ENCODE data around the gene FMO2.

Gene FMO2

GRCh38 chr1:171185091-171185490 lies at the start of gene FMO2:
Gene FMO2 (plus strand): TSS chr1:171185300. CDS start chr1:171185714, 414 bp downstream.
- no peak for DNase-seq (ENCODE audit: low read depth)
- no peak for TF ChIP-seq CTCF (IDR thresholded peaks at IDR 0.05; ENCODE audit: control insufficient read depth, insufficient read depth, low read depth, low read length, missing control alignments)
- H3K4me3 ChIP-seq (ENCODE audit: control insufficient read depth, low read depth, low read length): no peak within 1 kb of the TSS

DNA sequence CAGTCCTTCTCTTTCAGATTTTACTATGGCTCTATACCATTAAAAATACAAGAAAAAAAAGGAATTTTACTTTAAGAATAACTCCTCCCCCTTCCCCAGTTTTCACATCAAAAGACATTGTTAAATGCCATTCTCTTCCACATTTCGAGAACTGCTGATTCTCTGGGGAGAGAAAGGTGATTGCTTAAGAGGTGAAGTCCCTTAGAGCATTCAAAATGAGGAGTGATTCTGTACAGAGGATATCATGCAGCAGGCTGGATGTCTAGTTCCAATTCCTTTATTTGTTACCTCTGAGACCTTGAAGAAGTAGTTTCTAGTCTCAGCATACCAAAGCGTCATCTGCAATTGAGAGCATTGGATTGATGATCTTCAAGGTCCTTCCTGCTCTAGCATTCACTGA lies 47.5 kb upstream of the FMO2 start:
- no peak overlapping the region for H3K4me3 ChIP-seq (ENCODE audit: control insufficient read depth, low read depth, low read length)
- no peak for DNase-seq (ENCODE audit: low read depth)
- no peak for TF ChIP-seq CTCF (IDR thresholded peaks at IDR 0.05; ENCODE audit: control insufficient read depth, insufficient read depth, low read depth, low read length, missing control alignments)

DNA sequence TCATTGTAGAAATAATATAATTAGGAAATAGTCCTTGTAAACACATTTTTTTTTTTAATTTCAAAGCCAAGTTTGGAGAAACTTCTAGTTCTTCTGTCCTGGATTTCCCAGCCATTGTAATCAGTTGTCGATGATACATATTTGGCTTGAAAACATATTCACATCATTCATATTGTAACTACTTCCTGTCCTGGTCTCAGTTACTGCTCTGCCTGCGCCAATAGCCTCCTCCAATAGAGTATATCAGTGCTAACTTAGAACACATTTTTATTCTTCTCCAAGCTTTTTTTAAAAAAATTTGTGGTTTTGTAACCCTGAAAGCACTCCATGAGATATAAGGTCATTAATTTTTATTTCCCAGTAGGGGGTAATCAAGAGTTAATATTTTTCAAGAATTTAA lies 46.1 kb upstream of the FMO2 start:
- TF ChIP-seq CTCF (IDR thresholded peaks at IDR 0.05; ENCODE audit: control insufficient read depth, insufficient read depth, low read depth, low read length, missing control alignments): no peak
- DNase-seq (ENCODE audit: low read depth): no peak

DNA sequence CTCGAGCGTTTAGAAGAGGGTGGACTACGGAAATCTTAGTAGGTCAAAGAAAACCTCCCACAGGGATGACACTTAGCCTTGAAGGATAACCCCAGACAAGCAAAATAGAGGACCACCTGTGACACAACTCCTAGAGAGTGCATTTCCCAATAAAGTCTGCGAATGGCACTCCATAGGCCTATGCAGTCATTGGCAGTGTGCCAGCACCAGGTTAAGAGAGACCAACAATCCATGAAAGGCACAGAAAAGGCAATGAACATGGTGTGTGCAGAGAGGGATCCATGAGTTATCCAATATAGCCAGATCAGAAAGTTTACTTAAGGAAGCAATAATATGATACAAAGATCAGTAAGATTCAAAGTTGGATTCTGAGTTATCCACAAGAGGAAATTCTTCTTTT lies 45.2 kb upstream of the FMO2 start:
- no peak for DNase-seq (ENCODE audit: low read depth)
- H3K4me3 ChIP-seq (ENCODE audit: control insufficient read depth, low read depth, low read length): no peak overlapping the region
- no peak for TF ChIP-seq CTCF (IDR thresholded peaks at IDR 0.05; ENCODE audit: control insufficient read depth, insufficient read depth, low read depth, low read length, missing control alignments)

More for the DNA sequence above, 46.1 kb upstream of the FMO2 start:
- no peak overlapping the region for H3K4me3 ChIP-seq (ENCODE audit: control insufficient read depth, low read depth, low read length)

GRCh38 chr1:171140401-171140800 lies 44.7 kb upstream of the FMO2 start:
- H3K4me3 ChIP-seq (ENCODE audit: control insufficient read depth, low read depth, low read length): no peak overlapping the region
- TF ChIP-seq CTCF (IDR thresholded peaks at IDR 0.05; ENCODE audit: control insufficient read depth, insufficient read depth, low read depth, low read length, missing control alignments): no peak
- DNase-seq (ENCODE audit: low read depth): no peak

GRCh38 chr1:171140956-171141687 lies 44.0 kb upstream of the FMO2 start:
- no peak for DNase-seq (ENCODE audit: low read depth)
- H3K4me3 ChIP-seq (ENCODE audit: control insufficient read depth, low read depth, low read length): no peak overlapping the region

More at GRCh38 chr1:171140956-171141687, 44.0 kb upstream of the FMO2 start:
- TF ChIP-seq CTCF (IDR thresholded peaks at IDR 0.05; ENCODE audit: control insufficient read depth, insufficient read depth, low read depth, low read length, missing control alignments): no peak

All from AG09309 (cell line).